Eye (tissue), 1 donor: ENCODE data around the gene TTC4.

Source experiments
- DNase-seq: peaks from one replicate; pipeline ENCODE4 v3.0.0-alpha.2; 2015

TTC4 gene

DNA sequence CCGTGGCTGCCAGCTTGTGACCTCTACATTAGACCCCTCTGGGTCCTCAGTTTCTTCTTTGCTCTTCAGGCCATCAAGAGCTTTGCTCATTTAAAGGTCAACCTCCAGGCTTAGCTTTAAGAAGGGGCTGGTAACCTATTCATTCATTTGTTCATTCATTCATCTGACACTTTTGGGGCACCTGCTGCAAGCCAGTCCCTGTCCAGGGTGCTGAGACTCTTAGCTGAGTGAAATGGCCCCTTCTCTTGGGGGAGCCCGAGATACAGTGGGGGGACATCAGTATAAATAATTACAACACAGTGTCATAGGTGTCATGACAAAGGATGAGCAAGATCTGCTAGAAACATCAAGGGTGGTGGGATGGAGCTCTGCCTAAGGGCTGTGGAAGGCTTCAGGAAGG lies 10.5 kb upstream of the TTC4 start:
- no peak for DNase-seq

DNA sequence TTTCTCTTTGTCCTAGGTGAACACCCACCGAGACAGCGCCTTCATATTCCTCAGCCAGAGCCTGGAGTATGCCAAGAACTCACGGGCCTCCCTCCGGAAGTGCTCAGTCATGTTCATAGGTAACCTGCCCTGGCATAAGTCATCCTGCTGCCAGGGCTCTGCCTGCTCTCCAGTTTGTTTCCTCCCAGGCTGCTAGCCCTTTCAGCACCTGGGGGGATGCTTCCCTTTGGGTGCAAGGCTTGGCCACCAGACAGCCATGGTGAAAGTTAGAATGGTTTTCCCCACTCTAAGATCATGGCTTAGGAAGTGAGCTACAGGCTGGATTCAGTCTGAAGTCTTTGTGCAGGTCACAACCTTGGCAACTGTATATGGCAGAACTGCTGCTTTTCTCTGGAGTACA lies 9.2 kb upstream of the TTC4 start:
- DNase-seq, result no peak

DNA sequence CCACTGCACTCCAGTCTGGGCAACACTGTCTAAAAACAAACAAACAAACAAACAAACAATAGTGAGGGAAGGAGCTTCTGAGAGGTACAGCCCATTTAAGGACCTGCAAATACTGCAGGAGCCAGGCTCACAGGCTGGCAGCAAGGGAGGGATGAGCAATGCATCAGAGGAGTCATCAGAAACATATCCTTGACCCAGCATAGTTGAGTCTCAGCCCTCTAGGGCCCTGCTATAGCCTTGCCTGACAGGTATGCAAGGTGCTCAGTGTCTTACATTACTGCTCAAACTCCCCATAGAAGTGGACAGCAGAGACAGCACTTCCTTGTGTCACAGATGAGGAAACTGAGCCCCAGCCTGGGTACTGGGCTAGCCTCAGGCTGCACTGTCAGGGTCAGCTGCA lies 7.3 kb upstream of the TTC4 start:
- DNase-seq, result no peak

DNA sequence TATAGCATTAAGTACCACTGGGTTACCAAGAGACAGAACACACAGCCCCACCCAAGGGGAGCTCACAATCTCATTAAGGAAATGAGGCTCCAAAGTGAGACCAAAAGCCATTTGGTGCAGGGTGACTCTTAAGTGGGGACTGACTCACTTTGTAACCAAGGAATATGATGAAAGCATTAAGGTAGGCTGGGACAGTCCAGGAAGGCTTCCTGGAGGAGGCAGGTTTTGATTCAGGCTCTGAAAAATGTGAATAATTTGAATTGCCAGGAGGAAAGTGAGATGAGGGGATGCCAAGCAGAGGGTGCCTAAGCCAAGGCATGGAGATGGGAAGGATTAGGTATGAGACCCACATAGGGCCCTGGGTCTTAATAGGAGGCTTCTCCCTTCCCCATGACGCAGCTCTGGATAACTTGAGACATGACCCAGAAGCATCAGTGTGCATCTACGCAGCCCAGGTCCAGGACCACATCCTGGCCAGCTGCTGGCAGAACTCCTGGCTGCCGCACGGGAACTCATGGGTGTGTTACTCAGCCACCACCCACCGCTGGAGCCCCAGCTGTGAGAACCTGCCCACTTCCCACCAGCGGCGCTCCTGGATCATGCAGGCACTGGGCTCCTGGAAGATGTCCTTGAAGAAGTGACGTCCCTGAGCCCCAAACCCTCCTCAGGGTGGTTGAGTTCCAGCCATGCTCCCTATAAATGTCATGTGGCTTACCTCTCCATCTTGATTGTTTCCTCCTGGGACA lies 5.9 kb upstream of the TTC4 start:
- DNase-seq, result no peak

DNA sequence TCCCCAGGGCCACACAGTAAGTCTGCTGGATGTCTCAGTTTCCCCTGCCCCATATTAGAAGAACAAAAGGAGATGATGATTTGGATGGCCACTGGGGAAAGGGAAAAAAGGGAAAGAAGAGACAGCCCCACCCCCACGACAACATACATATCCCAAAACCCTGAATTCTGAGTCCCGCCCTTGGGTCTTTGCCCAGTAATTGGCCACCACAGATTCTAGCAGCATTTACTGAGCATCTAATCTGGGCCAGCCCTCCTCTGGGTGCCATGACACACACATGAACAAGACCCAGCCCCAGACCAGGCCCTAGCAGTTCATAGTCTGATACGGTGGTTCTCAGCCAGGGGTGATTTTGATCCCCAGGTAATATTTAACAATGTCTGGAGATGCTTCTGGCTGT lies 5.2 kb upstream of the TTC4 start:
- no peak for DNase-seq

DNA sequence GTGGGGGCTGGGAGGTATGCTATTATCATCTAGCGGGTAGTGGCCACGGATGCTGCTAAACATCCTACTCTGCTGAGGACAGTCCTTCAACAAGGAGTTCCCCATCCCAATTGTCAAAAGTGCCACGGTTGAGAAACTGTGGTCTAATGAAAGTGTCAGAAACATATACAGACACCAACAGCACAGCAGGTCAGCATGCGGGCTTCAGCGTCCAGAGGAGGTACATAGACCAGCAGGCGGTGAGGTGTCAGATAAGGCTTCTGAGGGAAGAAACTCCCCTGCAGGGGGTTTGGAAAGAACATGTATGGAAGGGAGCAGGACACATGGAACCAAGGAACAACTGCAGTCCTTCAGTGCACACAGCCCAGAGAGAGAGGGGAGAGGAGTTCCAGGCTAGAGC lies 4.8 kb upstream of the TTC4 start:
- no peak for DNase-seq

DNA sequence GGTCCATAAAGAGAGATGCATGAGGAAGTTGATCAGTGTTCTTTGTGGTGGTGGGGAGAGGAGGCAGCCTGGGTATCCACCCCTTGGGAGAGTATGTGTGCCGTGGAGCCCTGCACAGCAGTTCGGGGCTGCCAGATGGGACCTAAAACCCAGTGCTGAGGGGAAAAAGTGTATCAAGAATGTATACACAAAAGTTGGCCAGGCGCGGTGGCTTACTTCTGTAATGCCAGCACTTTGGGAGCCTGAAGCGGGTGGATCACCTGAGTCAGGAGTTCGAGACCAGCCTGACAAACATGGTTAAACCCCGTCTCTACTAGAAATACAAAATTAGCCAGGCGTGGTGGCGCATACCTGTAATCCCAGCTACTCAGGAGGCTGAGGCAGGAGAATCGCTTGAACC lies 4.1 kb upstream of the TTC4 start:
- no peak for DNase-seq

DNA sequence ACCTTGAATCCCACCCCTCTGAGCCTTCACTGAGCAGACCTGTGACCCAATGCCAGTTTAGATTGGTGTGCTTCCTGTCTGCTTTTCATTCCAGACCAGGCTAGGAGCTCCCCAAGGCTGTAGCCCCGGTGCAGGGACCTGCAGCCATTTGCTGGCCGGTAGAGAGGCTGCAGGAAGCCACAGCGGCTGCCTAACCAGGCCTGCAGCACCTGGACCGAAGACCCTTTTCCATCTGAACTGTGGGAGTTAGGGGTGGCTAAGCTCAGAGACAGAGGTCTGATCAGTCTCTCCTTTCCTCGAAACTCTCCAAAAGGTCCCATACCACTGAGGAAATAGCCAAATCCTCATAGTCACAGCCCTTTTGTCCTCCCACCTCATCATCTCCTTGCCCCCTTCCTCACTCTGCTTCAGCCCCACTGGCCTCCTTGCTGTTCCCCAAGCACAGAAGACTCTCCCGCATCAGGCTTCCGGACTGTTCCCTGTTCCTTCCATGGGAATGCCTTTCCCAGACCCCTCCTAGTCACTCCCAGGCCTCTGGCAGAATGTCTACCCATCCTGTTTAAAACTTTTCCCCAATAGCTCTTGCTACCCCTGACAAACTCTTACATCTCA lies 674 bp upstream of the TTC4 start:
- DNase-seq, result no peak

DNA sequence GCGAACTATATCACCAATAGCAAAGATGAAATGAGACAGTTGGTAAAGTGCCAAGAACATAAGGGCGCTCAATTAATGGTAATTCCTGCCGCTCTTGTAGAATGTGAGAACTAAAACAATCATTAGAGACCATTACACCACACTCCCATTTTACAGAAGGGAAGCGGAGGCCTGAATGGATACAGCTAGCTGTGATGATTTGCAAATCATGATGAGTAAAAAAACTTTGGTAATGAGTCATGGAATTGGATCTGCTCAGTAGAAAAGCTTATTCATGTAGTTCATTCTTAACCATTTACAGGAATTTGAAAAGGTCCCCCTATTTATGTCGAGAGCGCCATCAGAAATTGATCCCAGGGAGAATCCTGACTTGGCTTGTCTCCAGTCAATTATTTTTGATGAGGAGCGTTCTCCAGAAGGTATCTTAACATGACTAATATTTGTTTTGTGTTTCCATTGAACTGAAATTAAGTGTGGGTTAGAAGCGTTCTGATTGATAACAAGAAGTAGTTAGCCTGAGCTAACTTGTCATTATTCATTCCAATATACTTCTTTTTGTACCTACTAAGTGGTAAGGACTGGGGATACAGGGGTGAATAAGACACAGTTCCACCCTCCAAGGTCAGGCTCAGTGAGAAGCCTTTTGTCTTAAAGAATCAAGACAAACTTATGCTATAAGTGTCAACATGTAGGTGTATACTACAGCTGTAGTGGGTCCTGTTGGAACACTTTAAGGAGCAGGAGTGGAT lies 812 bp downstream of the TTC4 start:
- DNase-seq, result no peak

DNA sequence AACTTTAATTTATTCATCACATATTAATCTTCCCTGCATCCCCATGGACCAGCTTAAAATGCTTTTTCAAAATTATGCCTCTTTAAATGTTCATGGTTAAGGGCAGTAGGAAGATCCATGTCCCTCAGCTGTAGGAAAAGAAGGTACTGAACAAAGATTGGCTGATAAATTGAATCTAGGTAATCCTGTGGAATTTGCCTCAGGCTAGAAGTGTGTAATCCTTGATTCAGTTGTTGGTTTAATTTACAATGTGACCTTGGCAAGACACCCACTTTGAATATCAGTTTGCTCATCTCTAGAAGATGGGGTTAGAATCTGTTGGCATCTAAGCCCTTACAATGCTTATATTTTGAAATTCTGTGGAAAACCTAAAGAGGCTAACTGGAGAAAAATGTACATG lies 6.1 kb downstream of the TTC4 start:
- no peak for DNase-seq

DNA sequence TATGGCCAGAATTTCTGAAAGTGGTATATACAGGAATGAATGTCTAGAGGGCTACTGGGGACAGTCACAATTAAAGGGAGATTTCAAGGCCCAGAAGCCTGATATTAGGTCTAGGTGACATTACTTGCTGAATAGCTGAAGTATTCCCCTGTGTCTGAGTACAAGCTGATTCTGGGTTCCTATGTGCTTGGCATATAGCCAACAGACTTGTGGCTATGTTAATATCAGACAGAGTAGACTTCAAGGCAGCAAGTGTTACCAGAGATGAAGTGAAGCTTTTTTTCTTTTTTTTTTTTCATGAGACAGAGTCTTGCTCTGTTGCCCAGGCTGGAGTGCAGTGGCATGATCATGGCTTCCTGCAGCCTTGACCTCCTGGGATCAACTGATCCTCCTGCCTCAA lies 8.3 kb downstream of the TTC4 start:
- no peak for DNase-seq

DNA sequence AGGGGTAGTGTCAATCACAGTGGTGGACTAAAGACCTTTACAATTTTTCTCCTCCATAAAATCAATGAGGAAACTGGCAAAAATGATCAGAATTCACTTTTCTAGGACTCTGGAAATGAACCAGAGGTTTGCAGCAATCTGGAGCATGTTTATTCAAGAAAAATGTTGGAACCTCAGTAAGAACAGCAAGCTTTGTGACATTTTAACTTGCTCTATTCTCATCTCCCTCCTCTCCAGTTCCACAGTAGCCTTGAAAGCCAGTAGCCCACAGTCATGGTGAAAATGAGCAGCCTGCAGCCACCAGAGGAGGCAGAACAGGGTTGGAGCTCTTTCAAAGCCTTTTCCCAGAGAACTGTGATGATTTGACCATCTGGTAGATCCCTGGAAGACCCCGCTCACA lies 9.1 kb downstream of the TTC4 start:
- no peak for DNase-seq

DNA sequence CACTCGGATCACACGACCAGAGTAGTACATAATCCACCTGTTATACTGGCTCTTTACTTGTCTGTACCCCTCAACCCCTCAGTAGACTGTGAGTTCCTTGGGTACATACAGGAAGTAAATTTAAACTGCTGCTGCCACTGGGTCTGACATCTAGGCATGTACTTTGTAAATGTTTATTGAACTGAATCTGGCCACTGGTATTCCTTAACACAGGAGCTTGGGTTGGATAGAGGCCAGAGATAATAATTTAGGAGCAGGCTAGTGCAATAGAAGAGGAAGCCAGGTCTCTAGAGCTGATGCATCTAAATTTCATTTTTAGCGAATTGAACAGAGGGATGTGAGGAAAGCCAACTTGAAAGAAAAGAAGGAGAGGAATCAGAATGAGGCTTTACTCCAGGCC lies 12.4 kb downstream of the TTC4 start:
- DNase-seq, result no peak

DNA sequence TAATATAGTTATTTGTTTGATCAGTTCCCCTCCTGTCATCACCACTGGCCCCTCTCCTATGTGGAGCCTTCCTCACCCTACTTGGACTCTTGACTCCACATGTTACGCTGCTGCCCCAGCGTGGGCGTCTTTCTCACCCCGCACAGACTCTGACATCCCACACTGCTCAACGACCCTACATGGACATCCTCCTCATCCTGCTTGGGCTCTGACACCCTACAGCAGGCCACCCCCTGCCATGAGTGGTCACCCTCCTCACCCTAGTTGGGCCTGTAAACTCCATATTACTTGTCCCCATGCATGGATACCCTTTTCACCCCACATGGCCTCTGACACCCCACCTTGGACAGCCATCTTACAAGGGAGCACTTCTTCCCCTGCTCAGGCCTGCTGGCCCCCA lies 21.0 kb downstream of the TTC4 start:
- no peak for DNase-seq

DNA sequence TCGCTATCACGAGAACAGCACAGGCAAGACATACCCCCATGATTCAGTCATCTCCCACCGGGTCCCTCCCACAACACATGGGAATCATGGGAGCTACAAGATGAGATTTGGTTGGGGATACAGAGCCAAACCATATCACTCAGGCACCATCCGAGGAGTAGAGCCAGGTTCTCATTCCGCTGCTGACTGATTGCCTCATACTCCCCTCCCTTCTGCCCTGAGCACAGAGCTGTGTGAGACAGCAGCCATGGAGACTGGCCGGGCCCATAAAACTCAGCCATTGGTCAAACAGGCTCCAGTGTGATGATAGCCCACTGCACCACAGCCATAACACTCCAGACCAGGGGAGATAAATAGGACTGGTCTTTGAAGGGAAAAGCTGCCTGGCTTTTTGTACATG lies 22.6 kb downstream of the TTC4 start:
- DNase-seq, result no peak

DNA sequence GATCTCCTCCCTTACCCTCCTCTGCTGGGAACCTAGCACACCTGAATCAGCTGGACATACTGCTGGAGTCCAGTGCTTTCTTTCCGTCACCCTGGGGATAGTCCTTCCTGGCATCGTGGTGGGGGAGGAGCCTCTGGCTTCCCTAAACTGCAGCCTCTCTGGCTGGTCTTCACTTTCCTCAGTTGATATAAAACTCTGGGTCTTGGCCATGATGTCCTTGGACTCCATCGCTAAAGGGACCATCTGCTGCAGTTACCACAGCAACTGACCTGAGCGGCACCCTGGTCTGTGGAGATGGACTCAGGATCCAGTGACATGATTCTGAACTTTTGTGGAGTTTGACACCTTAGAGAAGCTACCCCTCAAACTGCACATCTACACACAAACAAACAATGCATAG lies 25.9 kb downstream of the TTC4 start:
- DNase-seq, result no peak

DNA sequence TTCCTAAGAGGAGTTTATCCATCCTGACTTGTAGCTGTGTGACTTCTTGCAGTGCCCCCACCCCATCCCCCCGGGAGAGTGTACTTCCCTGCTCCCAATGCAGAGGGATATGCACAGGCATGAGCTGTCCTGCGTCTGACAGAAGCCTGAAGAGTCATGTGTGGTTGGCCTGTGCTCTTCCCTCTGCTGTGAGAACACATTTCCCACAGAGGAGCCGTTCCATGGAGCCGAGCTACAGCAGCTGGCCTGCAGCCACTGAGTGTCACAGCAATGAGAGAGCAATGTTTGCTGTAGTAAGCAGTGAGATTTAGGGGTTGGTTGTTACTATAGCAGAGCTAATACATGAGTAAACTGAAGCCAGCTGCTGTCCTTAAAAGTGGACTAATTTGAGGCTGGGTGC lies 26.6 kb downstream of the TTC4 start:
- no peak for DNase-seq

DNA sequence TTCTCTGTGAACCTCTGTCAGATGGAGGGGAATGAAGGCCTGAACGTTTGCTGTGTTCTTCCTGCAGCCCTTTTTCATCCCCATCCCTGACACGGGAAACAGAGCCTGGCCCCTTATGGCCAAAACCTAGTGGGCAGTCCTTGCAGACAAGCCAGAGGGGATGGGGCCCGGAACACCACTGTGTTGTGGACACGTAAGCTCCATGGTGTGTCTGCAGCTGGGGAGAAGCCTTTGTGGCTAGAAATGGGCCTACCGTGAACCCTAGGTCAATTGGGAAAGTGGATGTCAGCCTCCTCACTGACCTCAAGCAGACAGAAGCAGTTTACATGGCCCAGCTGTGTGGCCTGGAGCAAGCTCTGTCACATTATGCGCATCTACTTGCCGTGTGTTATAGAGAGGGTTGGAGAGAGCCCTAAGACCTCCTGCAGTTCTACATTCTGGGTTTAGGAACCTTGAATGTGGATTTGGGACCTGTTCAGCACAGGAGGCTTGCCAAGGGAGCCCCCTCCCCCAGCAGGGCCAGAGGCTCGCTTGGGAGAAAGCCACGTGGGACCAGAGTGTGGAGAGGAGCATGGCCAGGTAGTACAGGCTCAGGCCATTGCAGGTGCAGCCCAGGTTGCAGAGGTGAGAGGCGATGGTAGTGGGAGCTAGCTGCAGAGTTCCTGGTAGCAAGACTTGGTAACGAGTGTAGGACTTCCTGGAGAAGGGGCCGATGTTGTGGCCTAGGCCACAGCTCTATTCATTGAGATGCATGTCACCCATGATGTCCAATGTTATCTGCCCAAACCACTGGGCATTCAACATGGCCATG lies 28.0 kb downstream of the TTC4 start:
- no peak for DNase-seq

DNA sequence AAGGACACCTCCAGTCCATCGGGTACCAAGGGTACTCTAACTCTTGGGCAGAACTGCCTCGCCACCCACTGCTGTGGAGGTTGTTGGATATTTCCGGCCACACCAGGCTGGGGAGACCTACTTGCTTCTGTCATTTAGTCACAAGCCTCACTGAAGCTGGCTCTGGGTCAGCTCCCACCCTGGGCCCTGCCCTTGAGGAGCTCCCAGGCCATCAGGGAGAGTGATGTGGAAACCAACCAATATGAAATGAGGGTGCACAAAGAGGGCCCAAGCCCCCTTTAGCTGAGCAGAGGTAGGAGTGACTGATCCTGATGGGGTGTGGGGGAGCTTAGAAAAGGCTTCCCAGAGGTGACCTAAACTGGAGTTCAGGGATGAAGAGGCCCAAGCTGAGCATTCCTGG lies 29.0 kb downstream of the TTC4 start:
- DNase-seq, result no peak

DNA sequence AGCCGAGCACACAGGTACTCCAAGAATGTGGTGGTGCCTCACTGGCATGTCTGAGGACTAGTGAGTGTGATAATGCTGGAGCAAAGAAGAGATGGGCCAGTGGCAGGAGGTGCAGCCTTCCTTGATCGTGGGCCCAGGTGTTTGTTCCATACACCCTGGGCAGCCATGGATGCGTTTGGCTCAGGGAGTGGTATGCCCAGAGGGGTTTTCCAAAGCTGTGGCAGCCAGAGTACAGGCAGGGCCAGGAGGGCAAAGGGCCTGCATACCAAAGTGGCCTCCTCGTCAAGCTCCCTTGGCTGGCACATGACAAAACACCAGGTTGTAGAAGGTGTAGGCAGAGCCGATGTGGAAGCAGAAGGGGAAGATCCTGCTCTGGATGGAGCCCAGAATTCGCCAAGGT lies 29.6 kb downstream of the TTC4 start:
- DNase-seq, result no peak

DNA sequence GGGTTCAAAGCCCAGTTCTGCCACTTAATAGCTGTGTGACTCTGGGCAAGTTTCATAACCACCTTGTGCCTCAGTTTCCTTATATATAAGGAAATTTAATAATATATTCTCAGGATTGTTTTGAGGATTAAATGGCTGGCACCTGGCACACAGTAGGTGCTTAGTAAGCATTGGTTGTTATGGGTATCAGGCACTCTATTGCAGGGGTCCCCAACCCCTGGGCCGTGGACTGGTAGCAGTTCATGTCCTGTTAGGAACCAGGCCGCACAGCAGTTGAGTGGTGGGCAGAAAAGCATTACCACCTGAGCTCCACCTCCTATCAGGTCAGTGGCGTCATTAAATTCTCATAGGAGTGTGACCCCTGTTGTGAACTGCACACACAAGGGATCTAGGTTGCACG lies 30.2 kb downstream of the TTC4 start:
- no peak for DNase-seq

DNA sequence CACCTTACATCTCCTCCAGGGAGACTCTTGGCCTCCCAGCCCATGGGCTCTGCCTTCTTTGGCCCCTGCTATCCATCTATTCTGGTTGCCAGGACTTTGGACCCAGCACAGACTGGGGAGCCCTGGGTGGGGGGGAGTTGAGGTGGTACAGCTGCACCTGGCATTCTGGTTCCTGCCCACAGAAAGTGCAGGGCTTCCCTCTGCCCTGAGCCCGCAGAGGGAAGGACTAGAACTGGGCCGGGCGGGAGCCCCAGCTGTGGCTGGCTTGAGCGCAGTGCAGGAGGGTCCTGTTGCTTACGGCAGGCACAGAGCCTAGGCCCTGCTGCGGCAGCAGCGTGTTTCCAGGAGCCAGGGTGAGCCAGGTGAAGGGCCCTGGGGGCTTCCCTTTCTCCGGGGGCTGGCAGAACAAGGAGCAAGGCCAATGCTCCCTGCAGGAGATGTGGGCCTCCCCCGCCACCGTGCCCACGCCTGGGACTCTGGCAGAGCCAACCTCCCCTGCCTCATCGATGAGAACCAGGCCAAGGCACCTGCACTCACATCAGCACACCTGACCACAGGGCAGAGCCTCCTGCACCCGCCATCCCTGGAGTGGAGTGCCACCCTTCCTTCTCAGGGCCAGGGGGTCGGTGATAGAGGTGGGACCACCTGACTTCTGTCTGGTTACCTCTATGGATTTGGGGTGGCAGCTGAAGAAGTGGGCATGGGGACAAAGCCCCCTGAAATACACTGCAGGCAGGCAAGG lies 32.6 kb downstream of the TTC4 start:
- DNase-seq, result no peak

DNA sequence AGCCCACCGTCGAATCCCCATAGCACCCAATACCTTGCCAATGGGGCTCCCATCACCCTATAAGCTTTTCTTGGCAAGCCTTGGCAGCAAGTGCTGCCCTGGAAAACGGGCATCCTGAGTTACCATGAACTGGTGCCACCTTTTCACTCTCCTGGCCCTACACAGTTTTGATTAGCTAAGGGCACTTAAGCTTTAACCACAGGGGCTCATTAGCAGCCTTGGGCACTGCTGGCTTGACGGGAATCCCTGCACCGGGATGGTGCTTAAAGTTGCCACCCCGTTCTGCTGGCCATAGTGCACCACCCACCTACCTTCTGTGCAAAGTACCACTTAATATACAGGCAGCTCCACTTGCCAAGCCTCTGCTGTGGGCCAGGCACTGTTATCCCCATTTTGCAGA lies 34.9 kb downstream of the TTC4 start:
- DNase-seq, result no peak
